ENCODE measurements around the gene SEC14L1.

- TF ChIP-seq CTCF (IDR thresholded peaks at IDR 0.05) (no peak), POLR2A (IDR thresholded peaks at IDR 0.05) (no peak)
Observed at GRCh38 chr17:77225265-77225664, 84.5 kb downstream of the SEC14L1 start.
